WTC11 (cell line): ENCODE measurements around the gene C16orf74. TPM values are rescaled to one million over a fixed set of nuclear protein-coding genes. Genes with fewer than 3 reads are reported as not detected.

Source experiments
- ATAC-seq: fragments of 200-7000 bp; cut with Tn5 transposase; 2 replicates; pipeline ENCODE4 v1.10.0; 2021; ENCODE audit warnings: mild to moderate bottlenecking, moderate library complexity
- CTCF ChIA-PET: fragments of 300-600 bp; sonication (Branson Sonifier 250); formaldehyde crosslinking; loops from one replicate; lab custom pipeline; 2021; ENCODE audit warnings: antibody characterized with exemption; lab: Charles Lee
- POLR2A ChIA-PET: fragments of 350-600 bp; sonication (Branson Sonifier 250); formaldehyde crosslinking; loops from one replicate; lab custom pipeline; 2021; ENCODE audit warnings: antibody characterized with exemption; lab: Charles Lee
- DNase-seq: peaks from one replicate; pipeline ENCODE4 v3.0.0; 2021; ENCODE audit warnings: low spot score
- H3K27ac Mint-ChIP-seq: 2 replicates; pipeline ENCODE4 v1.8.0; 2021; ENCODE audit warnings: mixed read lengths
- H3K27me3 Mint-ChIP-seq: 2 replicates; pipeline ENCODE4 v1.8.0; 2021; ENCODE audit warnings: low read depth, mild to moderate bottlenecking, moderate library complexity, mixed read lengths
- H3K36me3 Mint-ChIP-seq: 2 replicates; pipeline ENCODE4 v1.8.0; 2021; ENCODE audit warnings: mixed read lengths
- H3K4me1 Mint-ChIP-seq: 2 replicates; pipeline ENCODE4 v1.8.0; 2022; ENCODE audit warnings: mixed read lengths
- H3K4me3 Mint-ChIP-seq: 2 replicates; pipeline ENCODE4 v1.8.0; 2021; ENCODE audit warnings: mild to moderate bottlenecking, moderate library complexity, mixed read lengths
- H3K9me3 Mint-ChIP-seq: 2 replicates; pipeline ENCODE4 v1.8.0; 2021; ENCODE audit warnings: mixed read lengths
- ATF3 ChIP-seq: sonication (generic); formaldehyde crosslinking; conservative IDR thresholded peaks from 2 replicates; pipeline ENCODE4 v1.8.1; 2022; ENCODE audit warnings: mild to moderate bottlenecking, missing genetic modification reagents
- CREB1 ChIP-seq: sonication (generic); formaldehyde crosslinking; IDR thresholded peaks from 2 replicates; pipeline ENCODE4 v1.8.0; 2023; ENCODE audit warnings: mild to moderate bottlenecking, missing genetic modification reagents
- GRHL2 ChIP-seq: fragments of 250-450 bp; sonication (Bioruptor Pico); IDR thresholded peaks from 2 replicates; pipeline ENCODE4 v1.8.0; 2022; ENCODE audit warnings: mild to moderate bottlenecking, moderate library complexity; ENCODE audit not compliant: insufficient replicate concordance, severe bottlenecking
- HMGA2 ChIP-seq: fragments of 250-450 bp; sonication (Bioruptor Pico); IDR thresholded peaks from 2 replicates; pipeline ENCODE4 v1.4.0; 2021; ENCODE audit warnings: mild to moderate bottlenecking, moderate library complexity
- IRF2 ChIP-seq: sonication (generic); formaldehyde crosslinking; IDR thresholded peaks from 2 replicates; pipeline ENCODE4 v1.8.0; 2022; ENCODE audit warnings: low read depth, missing genetic modification reagents, borderline replicate concordance
- MLX ChIP-seq: sonication (generic); formaldehyde crosslinking; IDR thresholded peaks from 2 replicates; pipeline ENCODE4 v1.8.1; 2023; ENCODE audit warnings: mild to moderate bottlenecking, missing genetic modification reagents, moderate library complexity
- NR3C1 ChIP-seq: sonication (generic); formaldehyde crosslinking; conservative IDR thresholded peaks from 2 replicates; pipeline ENCODE4 v1.8.1; 2023; ENCODE audit warnings: low read depth, mild to moderate bottlenecking, missing genetic modification reagents
- SP1 ChIP-seq: sonication (generic); formaldehyde crosslinking; conservative IDR thresholded peaks from 2 replicates; pipeline ENCODE4 v1.8.1; 2022; ENCODE audit warnings: missing genetic modification reagents
- TEAD1 ChIP-seq: sonication (generic); formaldehyde crosslinking; IDR thresholded peaks from 2 replicates; pipeline ENCODE4 v1.8.0; 2022; ENCODE audit warnings: mild to moderate bottlenecking, missing genetic modification reagents
- TEAD4 ChIP-seq: sonication (generic); formaldehyde crosslinking; IDR thresholded peaks from 2 replicates; pipeline ENCODE4 v1.8.0; 2022; ENCODE audit warnings: mild to moderate bottlenecking, missing genetic modification reagents
- ZNF121 ChIP-seq: sonication (generic); formaldehyde crosslinking; IDR thresholded peaks from 2 replicates; pipeline ENCODE4 v1.8.0; 2023; ENCODE audit warnings: missing genetic modification reagents
- ZNF263 ChIP-seq: sonication (generic); formaldehyde crosslinking; IDR thresholded peaks from 2 replicates; pipeline ENCODE4 v1.8.1; 2022; ENCODE audit warnings: low read depth, mild to moderate bottlenecking, moderate library complexity, missing genetic modification reagents
- ZNF396 ChIP-seq: fragments of 250-450 bp; sonication (Bioruptor Pico); IDR thresholded peaks from 2 replicates; pipeline ENCODE4 v1.8.0; 2021; ENCODE audit warnings: mild to moderate bottlenecking, moderate library complexity, borderline replicate concordance
- total RNA-seq: library from RNA; stranded (reverse); gene quantifications from 3 replicates; pipeline ENCODE4 v1.2.3, GENCODE V29; 2021
- TF ChIP-seq, protein P1 (sequence below): sonication (generic); formaldehyde crosslinking; IDR thresholded peaks from 2 replicates; pipeline ENCODE4 v1.8.1; 2023; ENCODE audit warnings: mild to moderate bottlenecking, missing genetic modification reagents
- TF ChIP-seq, protein P2 (sequence below): fragments of 250-450 bp; sonication (Bioruptor Pico); IDR thresholded peaks from 2 replicates; pipeline ENCODE4 v1.9.0; 2021; ENCODE audit warnings: mild to moderate bottlenecking
- TF ChIP-seq, protein P3 (sequence below): fragments of 250-450 bp; sonication (Bioruptor Pico); IDR thresholded peaks from 2 replicates; pipeline ENCODE4 v1.9.0; 2021; ENCODE audit warnings: mild to moderate bottlenecking, borderline replicate concordance
- TF ChIP-seq, protein P4 (sequence below): sonication (generic); formaldehyde crosslinking; IDR thresholded peaks from 2 replicates; pipeline ENCODE4 v1.8.0; 2023; ENCODE audit warnings: missing genetic modification reagents
- TF ChIP-seq, protein P5 (sequence below): sonication (generic); formaldehyde crosslinking; conservative IDR thresholded peaks from 2 replicates; pipeline ENCODE4 v1.8.1; 2023; ENCODE audit warnings: mild to moderate bottlenecking, low read depth, missing genetic modification reagents, moderate library complexity

C16orf74 gene
- total RNA-seq, 1 experiment from 2014 or later = 8.3 TPM

DNA sequence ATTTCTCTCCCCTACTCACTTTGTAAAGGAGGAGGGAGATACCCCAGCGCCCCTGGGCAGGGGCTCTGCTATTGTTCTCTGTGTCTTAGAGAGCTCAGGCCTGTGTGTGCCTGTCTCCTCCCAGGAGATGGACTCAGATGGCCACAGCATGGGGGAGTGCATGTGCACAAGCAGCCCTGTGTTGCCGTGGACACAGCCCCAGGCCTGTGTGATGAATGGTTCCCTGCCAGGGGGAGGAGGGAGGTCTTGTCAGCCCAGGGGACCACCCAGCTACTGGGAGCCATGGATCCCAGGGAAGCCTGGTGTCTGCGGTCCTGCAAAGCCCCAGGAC is 88.4 kb downstream of the C16orf74 start (continued):
- TF ChIP-seq, protein P1, sequence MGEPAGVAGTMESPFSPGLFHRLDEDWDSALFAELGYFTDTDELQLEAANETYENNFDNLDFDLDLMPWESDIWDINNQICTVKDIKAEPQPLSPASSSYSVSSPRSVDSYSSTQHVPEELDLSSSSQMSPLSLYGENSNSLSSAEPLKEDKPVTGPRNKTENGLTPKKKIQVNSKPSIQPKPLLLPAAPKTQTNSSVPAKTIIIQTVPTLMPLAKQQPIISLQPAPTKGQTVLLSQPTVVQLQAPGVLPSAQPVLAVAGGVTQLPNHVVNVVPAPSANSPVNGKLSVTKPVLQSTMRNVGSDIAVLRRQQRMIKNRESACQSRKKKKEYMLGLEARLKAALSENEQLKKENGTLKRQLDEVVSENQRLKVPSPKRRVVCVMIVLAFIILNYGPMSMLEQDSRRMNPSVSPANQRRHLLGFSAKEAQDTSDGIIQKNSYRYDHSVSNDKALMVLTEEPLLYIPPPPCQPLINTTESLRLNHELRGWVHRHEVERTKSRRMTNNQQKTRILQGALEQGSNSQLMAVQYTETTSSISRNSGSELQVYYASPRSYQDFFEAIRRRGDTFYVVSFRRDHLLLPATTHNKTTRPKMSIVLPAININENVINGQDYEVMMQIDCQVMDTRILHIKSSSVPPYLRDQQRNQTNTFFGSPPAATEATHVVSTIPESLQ (CRISPR knock-in tag) = no peak
- TF ChIP-seq NR3C1 (CRISPR knock-in tag) (no peak), SP1 (CRISPR knock-in tag) (no peak), ZNF121 (no peak), TEAD1 (CRISPR knock-in tag) (no peak), ZNF263 (CRISPR knock-in tag) (no peak), IRF2 (CRISPR knock-in tag) (no peak), MLX (CRISPR knock-in tag) (no peak)
- TF ChIP-seq, protein P2, sequence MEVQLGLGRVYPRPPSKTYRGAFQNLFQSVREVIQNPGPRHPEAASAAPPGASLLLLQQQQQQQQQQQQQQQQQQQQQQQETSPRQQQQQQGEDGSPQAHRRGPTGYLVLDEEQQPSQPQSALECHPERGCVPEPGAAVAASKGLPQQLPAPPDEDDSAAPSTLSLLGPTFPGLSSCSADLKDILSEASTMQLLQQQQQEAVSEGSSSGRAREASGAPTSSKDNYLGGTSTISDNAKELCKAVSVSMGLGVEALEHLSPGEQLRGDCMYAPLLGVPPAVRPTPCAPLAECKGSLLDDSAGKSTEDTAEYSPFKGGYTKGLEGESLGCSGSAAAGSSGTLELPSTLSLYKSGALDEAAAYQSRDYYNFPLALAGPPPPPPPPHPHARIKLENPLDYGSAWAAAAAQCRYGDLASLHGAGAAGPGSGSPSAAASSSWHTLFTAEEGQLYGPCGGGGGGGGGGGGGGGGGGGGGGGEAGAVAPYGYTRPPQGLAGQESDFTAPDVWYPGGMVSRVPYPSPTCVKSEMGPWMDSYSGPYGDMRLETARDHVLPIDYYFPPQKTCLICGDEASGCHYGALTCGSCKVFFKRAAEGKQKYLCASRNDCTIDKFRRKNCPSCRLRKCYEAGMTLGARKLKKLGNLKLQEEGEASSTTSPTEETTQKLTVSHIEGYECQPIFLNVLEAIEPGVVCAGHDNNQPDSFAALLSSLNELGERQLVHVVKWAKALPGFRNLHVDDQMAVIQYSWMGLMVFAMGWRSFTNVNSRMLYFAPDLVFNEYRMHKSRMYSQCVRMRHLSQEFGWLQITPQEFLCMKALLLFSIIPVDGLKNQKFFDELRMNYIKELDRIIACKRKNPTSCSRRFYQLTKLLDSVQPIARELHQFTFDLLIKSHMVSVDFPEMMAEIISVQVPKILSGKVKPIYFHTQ (CRISPR knock-in tag) = no peak
- TF ChIP-seq, protein P3, sequence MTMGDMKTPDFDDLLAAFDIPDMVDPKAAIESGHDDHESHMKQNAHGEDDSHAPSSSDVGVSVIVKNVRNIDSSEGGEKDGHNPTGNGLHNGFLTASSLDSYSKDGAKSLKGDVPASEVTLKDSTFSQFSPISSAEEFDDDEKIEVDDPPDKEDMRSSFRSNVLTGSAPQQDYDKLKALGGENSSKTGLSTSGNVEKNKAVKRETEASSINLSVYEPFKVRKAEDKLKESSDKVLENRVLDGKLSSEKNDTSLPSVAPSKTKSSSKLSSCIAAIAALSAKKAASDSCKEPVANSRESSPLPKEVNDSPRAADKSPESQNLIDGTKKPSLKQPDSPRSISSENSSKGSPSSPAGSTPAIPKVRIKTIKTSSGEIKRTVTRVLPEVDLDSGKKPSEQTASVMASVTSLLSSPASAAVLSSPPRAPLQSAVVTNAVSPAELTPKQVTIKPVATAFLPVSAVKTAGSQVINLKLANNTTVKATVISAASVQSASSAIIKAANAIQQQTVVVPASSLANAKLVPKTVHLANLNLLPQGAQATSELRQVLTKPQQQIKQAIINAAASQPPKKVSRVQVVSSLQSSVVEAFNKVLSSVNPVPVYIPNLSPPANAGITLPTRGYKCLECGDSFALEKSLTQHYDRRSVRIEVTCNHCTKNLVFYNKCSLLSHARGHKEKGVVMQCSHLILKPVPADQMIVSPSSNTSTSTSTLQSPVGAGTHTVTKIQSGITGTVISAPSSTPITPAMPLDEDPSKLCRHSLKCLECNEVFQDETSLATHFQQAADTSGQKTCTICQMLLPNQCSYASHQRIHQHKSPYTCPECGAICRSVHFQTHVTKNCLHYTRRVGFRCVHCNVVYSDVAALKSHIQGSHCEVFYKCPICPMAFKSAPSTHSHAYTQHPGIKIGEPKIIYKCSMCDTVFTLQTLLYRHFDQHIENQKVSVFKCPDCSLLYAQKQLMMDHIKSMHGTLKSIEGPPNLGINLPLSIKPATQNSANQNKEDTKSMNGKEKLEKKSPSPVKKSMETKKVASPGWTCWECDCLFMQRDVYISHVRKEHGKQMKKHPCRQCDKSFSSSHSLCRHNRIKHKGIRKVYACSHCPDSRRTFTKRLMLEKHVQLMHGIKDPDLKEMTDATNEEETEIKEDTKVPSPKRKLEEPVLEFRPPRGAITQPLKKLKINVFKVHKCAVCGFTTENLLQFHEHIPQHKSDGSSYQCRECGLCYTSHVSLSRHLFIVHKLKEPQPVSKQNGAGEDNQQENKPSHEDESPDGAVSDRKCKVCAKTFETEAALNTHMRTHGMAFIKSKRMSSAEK (CRISPR knock-in tag) = no peak

DNA sequence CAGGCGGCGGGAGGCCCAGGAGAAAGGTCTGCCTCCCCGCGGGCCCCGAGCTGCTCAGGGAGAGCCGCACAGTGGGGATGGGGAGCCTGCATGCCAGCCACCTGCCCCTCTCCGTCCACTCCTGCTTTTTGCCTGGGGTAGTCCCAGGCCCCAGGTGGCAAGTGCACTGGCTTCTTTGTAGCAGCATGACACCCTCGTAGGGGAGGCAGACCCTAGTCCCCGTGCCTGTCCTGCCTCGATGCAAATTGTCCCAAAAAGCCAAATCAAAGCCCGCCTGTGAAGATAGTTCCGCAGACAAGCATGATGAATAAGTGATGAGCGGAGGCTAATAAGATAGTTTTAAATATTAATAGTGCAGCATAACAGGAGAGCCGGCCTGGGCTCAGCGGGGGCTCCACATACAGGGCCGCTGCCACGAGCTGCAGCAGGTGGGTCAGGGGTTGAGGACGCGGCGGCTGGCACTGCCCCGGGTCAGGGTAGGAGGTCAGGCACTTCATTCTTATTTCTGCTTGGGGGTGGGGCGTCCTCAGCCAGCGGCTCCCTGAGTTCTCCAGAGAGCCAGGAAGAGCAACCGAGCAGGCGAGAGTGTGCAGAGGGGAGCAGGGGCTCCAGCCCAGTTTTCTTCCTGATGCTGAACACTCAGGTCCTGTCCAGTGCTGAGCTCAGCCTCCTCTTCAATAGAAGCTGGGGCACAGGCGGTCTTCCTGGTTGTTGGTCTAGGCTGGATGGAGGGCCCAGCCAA is 89.0 kb downstream of the C16orf74 start:
- no peaks in the 10 kb centered on the region for H3K27me3 Mint-ChIP-seq
- H3K4me3 Mint-ChIP-seq = no peak overlapping the region
- ChIA-PET POLR2A (interaction anchor here (0.6 kb wide), 1 partner anchor 104 kb away, joined by 3 read pairs; no protein-coding TSS in a partner anchor), CTCF (interaction anchor here (0.7 to 1.6 kb wide), 3 partner anchors 11 to 55 kb away, joined by 3 to 6 read pairs (median 6); no protein-coding TSS in a partner anchor)
- peaks cover 62% of the 10 kb centered on the region for H3K36me3 Mint-ChIP-seq
- H3K9me3 Mint-ChIP-seq = no peaks in the 10 kb centered on the region
- H3K4me1 Mint-ChIP-seq = no peaks in the 10 kb centered on the region
- no peak overlapping the region; the same call in none of the 2 replicates for H3K27ac Mint-ChIP-seq
- ATAC-seq (no peak), DNase-seq (no peak)
- TF ChIP-seq HMGA2 (CRISPR knock-in tag) = no peak
- TF ChIP-seq, protein P4, sequence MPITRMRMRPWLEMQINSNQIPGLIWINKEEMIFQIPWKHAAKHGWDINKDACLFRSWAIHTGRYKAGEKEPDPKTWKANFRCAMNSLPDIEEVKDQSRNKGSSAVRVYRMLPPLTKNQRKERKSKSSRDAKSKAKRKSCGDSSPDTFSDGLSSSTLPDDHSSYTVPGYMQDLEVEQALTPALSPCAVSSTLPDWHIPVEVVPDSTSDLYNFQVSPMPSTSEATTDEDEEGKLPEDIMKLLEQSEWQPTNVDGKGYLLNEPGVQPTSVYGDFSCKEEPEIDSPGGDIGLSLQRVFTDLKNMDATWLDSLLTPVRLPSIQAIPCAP = no peak
- TF ChIP-seq ZNF396 (CRISPR knock-in tag) = no peak
- no peak for TF ChIP-seq ATF3 (CRISPR knock-in tag)
- no peak for TF ChIP-seq CREB1 (CRISPR knock-in tag)
- TF ChIP-seq GRHL2 = no peak
- TF ChIP-seq, protein P5, sequence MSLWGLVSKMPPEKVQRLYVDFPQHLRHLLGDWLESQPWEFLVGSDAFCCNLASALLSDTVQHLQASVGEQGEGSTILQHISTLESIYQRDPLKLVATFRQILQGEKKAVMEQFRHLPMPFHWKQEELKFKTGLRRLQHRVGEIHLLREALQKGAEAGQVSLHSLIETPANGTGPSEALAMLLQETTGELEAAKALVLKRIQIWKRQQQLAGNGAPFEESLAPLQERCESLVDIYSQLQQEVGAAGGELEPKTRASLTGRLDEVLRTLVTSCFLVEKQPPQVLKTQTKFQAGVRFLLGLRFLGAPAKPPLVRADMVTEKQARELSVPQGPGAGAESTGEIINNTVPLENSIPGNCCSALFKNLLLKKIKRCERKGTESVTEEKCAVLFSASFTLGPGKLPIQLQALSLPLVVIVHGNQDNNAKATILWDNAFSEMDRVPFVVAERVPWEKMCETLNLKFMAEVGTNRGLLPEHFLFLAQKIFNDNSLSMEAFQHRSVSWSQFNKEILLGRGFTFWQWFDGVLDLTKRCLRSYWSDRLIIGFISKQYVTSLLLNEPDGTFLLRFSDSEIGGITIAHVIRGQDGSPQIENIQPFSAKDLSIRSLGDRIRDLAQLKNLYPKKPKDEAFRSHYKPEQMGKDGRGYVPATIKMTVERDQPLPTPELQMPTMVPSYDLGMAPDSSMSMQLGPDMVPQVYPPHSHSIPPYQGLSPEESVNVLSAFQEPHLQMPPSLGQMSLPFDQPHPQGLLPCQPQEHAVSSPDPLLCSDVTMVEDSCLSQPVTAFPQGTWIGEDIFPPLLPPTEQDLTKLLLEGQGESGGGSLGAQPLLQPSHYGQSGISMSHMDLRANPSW = no peak
- TF ChIP-seq TEAD4 (CRISPR knock-in tag) = no peak
